Natural killer cell treated with Interleukin-12 subunit alpha and Interleukin-12 subunit beta and Interleukin-15 and Interleukin-18, amount 100 ng/mL, for 72 hours (primary cell): Measurements from ENCODE around the gene CRYBG3. TPM values are rescaled to one million over a fixed set of nuclear protein-coding genes. Genes with fewer than 3 reads are reported as not detected.

Source experiments
- ATAC-seq, 2 donors: fragments of 150-1000 bp; cut with Tn5 transposase in 1 of 2; sonication (Bioruptor Pico), chemical (Tn5 transposase) in 1 of 2; 2 replicates each; pipeline ENCODE4 v1.10.0; 2021
- DNase-seq: peaks from one replicate; pipeline ENCODE4 v3.0.0; 2022; ENCODE audit warnings: low spot score
- H3K27ac Mint-ChIP-seq, 2 donors: 1 replicate in 1 of 2; 2 replicates in 1 of 2; pipeline ENCODE4 v1.8.0; 2022; ENCODE audit warnings: mixed read lengths in 2 of 2, mild to moderate bottlenecking in 1 of 2, moderate library complexity in 1 of 2
- H3K27me3 Mint-ChIP-seq, 2 donors: 1 replicate in 1 of 2; 2 replicates in 1 of 2; pipeline ENCODE4 v1.8.0; 2022; ENCODE audit warnings: mixed read lengths in 2 of 2
- H3K36me3 Mint-ChIP-seq: one replicate; pipeline ENCODE4 v1.8.0; 2022; ENCODE audit warnings: mixed read lengths
- H3K4me1 Mint-ChIP-seq, 2 donors: 1 replicate in 1 of 2; 2 replicates in 1 of 2; pipeline ENCODE4 v1.8.0; 2022; ENCODE audit warnings: low read depth in 2 of 2, mixed read lengths in 2 of 2, mild to moderate bottlenecking in 1 of 2
- H3K4me3 Mint-ChIP-seq: one replicate; pipeline ENCODE4 v1.8.0; 2022; ENCODE audit warnings: mixed read lengths
- H3K9me3 Mint-ChIP-seq: 2 replicates; pipeline ENCODE4 v1.8.0; 2022; ENCODE audit warnings: mixed read lengths
- total RNA-seq, 2 donors: library from RNA; stranded (reverse); gene quantifications; one replicate each; pipeline ENCODE4 v1.2.3, GENCODE V29; 2022

CRYBG3 gene
- 1 to 10 TPM; 1.1 TPM for total RNA-seq

DNA sequence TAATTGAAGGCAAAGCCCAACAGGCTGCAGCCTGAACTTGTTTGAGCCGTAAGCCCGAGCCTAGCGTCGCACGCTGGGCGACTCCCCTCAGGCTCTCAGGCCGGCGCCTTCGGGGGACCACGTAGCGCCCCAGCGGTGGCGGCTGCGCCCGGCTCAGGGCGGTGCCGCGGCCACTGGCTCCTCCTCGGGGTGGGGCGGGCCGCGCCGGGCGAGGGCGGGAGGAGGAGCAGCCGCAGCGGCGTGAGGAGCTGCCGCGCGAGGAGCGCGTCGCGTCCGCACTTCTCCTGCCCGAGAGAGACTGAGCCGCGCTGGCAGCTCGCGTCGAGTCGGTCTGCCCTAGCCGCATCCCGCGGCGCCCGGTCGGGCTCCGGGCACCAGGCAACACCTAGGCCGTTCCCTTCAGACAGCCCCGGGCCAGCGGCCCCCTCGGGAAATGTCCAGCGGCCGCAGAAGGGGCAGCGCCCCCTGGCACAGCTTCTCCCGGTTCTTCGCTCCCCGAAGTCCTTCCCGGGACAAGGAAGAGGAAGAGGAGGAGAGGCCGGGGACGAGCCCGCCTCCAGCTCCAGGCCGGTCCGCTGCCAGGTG is at the start of gene CRYBG3:
Gene CRYBG3 (plus strand): TSS at position 238 of the 585 bp plus-strand sequence. CDS start 196 bp downstream, at position 434.
- ATAC-seq (peak; percentile 100), DNase-seq (peak; percentile 84)
- Mint-ChIP-seq H3K27ac (peak within 1 kb of the TSS; percentile 60 to 70), H3K27me3 (peaks cover 28 to 56% of the 10 kb centered on the region in 2 donors), H3K9me3 (no peaks in the 10 kb centered on the region), H3K4me1 (peaks cover 12 to 22% of the 10 kb centered on the region in 2 donors), H3K4me3 (peak within 1 kb of the TSS; percentile 95), H3K36me3 (no peaks in the 10 kb centered on the region)

DNA sequence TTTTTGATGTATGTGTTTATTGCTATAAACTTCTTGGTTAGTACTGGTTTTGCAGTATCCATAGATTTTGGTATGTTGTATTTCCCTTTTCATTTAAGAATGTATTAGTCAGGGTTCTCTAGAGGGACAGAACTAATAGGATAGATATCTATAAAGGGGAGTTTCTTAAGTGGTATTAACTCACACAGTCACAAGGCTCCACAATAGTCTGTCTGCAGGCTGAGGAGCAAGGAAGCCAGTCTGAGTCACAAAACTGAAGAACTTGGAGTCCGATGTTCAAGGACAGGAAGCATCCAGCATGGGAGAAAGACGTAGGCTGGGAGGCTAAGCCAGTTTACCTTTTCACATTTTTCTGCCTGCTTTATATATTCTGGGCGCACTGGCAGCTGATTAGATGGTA is 48.9 kb upstream of the CRYBG3 start:
- no peak overlapping the region for H3K4me3 Mint-ChIP-seq
- no peaks in the 10 kb centered on the region for H3K9me3 Mint-ChIP-seq
- ATAC-seq (no peak), DNase-seq (no peak)
- no peaks in the 10 kb centered on the region for H3K4me1 Mint-ChIP-seq
- no peak overlapping the region for H3K27ac Mint-ChIP-seq
- H3K27me3 Mint-ChIP-seq: no peaks in the 10 kb centered on the region
- peaks cover 12% of the 10 kb centered on the region for H3K36me3 Mint-ChIP-seq

DNA sequence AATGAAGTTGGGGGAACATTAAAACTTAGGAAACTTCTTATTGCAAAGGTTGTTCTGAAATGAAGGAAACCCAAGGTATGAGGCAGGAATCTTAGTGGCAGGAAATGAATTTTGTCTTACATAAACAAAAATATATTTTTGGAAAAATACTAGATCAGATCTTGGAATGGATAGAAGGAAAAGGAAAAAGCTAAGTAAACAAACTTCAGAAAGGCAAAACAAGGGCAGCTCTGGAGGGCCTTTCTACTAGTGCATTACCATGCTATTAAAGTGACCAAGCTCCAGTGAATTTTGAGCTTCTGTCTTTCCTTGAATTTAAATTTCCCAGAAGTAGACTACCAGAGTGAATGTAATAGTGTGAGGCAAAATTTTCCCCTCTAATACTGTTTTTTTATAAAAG is 43.7 kb upstream of the CRYBG3 start:
- Mint-ChIP-seq H3K27ac (no peak overlapping the region), H3K4me3 (no peak overlapping the region), H3K36me3 (no peaks in the 10 kb centered on the region), H3K9me3 (no peaks in the 10 kb centered on the region), H3K4me1 (no peaks in the 10 kb centered on the region), H3K27me3 (no peaks in the 10 kb centered on the region)
- DNase-seq (no peak), ATAC-seq (no peak)

DNA sequence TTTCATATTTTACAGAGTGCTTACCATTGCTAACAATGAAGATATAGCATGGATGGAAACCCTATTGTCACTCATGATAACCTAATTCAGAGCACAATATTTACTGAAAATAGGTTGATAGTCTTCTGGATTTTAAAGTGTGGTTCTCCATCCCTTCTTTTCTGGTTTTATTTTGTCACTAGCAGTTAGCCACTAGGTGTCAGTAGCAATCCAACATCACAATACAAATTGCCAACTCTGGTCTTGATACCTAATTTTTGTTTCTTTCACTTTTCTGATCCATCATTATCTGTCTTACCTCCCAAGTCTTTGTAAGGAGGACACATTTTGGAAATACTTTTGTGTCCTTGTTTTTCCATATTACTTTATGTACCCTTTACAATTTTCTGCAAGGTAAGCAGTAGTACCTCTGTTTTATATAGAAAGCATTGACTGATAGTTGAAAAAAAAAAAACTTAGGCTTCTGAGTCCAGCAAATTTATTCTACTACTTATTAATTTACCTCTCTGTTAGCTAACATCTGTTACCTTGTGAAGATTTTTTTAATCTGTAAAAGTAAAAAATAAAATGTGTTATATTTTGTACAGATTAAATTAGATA is 28.3 kb upstream of the CRYBG3 start:
- H3K4me3 Mint-ChIP-seq: no peak overlapping the region
- H3K4me1 Mint-ChIP-seq: no peaks in the 10 kb centered on the region
- DNase-seq (no peak), ATAC-seq (no peak)
- no peaks in the 10 kb centered on the region for H3K9me3 Mint-ChIP-seq
- no peak overlapping the region for H3K27ac Mint-ChIP-seq
- H3K27me3 Mint-ChIP-seq: no peaks in the 10 kb centered on the region
- H3K36me3 Mint-ChIP-seq: no peaks in the 10 kb centered on the region

DNA sequence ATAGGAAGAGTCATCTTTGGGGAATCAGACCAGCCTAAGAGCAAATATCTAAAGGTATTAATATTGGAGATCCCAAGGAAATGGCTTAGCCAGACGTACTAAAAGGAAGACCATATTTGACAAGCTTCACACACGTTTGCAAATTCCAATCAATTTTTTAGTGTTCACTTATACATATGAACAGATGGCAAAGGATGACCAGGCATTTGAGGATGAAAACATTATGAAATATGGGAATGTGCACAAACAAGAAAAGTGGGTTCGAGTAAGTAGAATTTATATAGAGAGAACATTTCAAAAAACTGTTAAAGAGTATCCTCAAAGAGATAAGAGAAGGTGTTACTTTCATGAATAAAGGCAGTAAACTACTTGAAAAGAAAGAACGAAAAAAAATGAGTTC is 25.9 kb upstream of the CRYBG3 start:
- Mint-ChIP-seq H3K9me3 (no peaks in the 10 kb centered on the region), H3K4me1 (no peaks in the 10 kb centered on the region), H3K27me3 (no peaks in the 10 kb centered on the region), H3K36me3 (no peaks in the 10 kb centered on the region), H3K27ac (no peak overlapping the region), H3K4me3 (no peak overlapping the region)
- DNase-seq: no peak
- ATAC-seq: no peak

DNA sequence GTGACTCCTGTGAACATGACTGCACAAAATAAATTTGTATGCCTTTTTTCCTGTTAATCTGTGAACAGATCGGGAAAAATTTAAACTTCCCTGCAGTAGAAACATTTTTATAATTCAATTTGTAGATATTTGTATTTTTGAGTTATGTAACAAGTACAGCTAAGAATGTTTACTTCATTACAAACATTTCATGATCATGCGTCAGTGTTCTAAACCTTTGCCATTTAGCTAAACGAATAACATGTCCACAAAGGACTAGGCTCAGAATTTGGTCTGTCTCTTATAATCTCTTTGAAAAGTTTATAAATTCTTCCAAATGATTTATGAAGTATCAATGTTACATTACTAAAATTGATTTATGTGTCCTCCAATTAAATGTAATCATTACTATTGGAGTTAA is 17.3 kb upstream of the CRYBG3 start:
- DNase-seq (no peak), ATAC-seq (no peak)
- Mint-ChIP-seq H3K27ac (no peak overlapping the region), H3K9me3 (no peaks in the 10 kb centered on the region), H3K4me3 (no peak overlapping the region), H3K4me1 (no peaks in the 10 kb centered on the region), H3K27me3 (peaks cover 11 to 22% of the 10 kb centered on the region in 2 donors), H3K36me3 (no peaks in the 10 kb centered on the region)

DNA sequence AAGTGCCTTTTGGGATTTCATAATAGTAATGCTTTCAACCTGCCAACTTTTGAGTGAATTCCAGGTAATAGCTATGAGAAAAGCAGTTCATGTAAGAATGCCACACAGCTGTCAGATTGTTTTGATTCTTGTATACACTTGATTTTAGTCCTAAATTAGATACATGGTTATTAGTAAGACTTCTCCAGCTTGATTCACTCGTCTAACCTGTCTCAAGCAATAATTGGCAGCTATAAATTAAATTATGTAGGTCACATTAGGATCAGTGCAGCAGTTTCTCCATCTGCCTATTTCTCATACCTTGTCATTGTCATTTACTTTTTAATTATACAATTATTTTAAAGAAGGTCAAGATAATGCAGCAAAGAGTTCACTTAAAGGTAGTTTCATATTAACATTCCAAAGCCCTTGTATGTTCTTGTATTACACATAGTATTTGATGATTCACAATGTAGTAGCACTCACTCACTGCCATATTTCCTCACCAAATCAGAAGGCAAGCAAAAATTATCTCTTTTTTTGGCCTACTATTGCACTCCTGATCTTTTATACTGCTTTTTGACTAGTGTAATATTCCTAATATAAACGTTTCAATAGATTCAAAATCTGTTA is 10.9 kb upstream of the CRYBG3 start:
- Mint-ChIP-seq H3K9me3 (no peaks in the 10 kb centered on the region), H3K27ac (no peak overlapping the region), H3K4me3 (no peak overlapping the region), H3K4me1 (no peaks in the 10 kb centered on the region), H3K27me3 (peaks cover 14 to 22% of the 10 kb centered on the region in 2 donors), H3K36me3 (no peaks in the 10 kb centered on the region)
- DNase-seq: no peak
- ATAC-seq: no peak

DNA sequence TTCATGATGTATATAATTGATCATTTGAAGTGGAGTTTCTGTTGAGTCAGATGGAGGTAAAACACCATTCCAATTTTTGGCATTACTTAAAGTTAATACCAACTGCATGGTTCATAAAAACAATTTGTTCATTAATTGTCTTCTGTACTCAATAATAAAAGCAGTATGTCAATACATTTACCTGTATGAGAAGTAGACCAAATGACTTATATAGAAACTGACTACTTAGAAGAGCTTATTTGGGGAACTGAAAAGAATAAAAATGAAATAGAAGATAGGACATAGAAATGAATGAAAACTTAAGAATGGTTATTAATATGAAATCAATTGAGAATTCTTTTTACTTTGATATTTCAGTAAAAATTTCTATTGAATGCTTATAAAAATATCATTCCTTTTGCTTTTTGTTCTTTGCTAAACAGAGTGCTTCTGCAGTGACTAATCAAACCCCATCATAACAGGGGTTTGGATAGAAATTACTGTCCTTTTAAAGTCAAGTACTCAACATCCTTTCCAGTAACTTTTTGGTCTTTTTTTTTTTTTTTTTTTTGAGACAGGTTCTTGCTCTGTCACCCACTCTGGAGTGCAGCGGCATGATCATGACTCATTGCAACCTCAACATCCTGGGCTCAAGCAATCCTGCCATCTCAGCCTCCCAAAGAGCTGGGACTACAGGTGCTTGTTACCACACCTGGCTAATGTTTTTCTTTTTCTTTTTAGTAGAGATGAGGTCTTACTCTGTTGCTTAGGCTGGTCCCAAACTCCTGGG is 6.5 kb upstream of the CRYBG3 start:
- ATAC-seq (peak; percentile 43 to 49), DNase-seq (no peak)
- H3K9me3 Mint-ChIP-seq: no peaks in the 10 kb centered on the region
- H3K4me1 Mint-ChIP-seq: no peaks in the 10 kb centered on the region
- H3K4me3 Mint-ChIP-seq: no peak overlapping the region
- H3K27ac Mint-ChIP-seq: no peak overlapping the region
- no peaks in the 10 kb centered on the region for H3K36me3 Mint-ChIP-seq
- H3K27me3 Mint-ChIP-seq: peaks cover 9 to 17% of the 10 kb centered on the region in 2 donors

DNA sequence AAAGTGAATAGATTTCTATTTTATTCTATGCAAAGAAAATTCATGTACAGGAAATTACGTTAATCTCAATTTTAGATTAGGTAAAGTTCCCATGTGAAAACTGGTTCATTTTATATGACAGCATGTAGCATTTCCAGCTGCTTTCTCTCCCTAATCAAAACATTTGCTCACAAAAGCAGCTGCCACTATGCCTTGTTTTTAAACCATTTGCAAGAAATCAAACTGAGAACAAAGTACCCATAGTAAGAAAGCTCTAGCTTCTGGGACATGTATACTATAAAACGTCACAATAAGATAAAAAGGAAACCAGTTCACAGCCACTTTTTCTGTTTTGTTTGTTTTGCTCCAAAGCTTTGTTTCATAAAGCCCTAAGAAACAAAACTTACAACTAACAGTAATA is 5.0 kb upstream of the CRYBG3 start:
- Mint-ChIP-seq H3K9me3 (no peaks in the 10 kb centered on the region), H3K27me3 (peaks cover 11 to 26% of the 10 kb centered on the region in 2 donors), H3K4me1 (peaks cover 3 to 10% of the 10 kb centered on the region in 2 donors), H3K4me3 (no peak overlapping the region), H3K36me3 (no peaks in the 10 kb centered on the region), H3K27ac (no peak overlapping the region)
- DNase-seq (no peak), ATAC-seq (no peak)

DNA sequence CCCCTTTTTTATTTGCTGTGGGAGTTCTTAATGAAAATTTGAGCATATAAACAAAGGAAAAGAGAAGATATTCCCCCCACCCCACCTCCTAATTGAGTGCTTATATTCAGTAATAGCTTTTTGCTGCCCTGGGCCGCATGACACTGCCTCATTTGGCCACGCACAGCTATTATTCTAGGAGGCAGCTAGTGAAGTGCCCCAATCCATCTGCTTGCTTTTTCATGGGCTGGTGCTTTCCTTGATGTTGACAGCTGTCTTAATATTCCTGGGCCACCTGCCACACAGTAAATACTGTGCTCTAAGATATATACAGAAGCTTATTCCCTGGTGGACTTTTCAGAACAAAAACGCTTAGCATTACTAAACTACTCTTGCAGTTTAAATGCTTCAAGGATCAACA is 3.8 kb upstream of the CRYBG3 start:
- DNase-seq (no peak), ATAC-seq (no peak)
- no peaks in the 10 kb centered on the region for H3K9me3 Mint-ChIP-seq
- no peak overlapping the region for H3K4me3 Mint-ChIP-seq
- peaks cover 10 to 18% of the 10 kb centered on the region in 2 donors for H3K4me1 Mint-ChIP-seq
- H3K36me3 Mint-ChIP-seq: no peaks in the 10 kb centered on the region
- peaks cover 18 to 35% of the 10 kb centered on the region in 2 donors for H3K27me3 Mint-ChIP-seq
- H3K27ac Mint-ChIP-seq: no peak overlapping the region

DNA sequence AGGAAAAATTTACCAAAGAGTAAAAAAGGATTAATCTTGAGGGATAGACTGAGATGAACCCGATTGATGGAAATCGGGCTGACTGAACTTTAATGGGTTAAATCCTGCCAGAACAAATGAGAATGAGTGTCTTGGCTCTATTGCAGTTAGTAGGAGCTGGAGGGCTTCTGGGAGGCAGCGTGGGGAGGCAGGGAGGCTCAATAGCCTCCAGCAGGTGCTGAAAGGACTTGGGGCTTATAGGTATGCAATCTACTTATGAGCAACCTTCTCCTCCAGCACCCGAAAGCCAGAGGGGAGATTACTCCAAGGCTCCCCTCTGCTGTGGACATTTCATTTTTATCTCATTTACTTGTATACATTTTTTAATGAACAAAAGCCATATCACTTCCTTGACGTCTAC is 1.0 kb upstream of the CRYBG3 start:
- no peak for ATAC-seq
- DNase-seq: no peak
- no peak overlapping the region for H3K27ac Mint-ChIP-seq
- peak overlapping the region; percentile 95 for H3K4me3 Mint-ChIP-seq
- H3K4me1 Mint-ChIP-seq: peaks cover 12 to 22% of the 10 kb centered on the region in 2 donors
- H3K27me3 Mint-ChIP-seq: peaks cover 32 to 60% of the 10 kb centered on the region in 2 donors
- H3K9me3 Mint-ChIP-seq: no peaks in the 10 kb centered on the region
- no peaks in the 10 kb centered on the region for H3K36me3 Mint-ChIP-seq

DNA sequence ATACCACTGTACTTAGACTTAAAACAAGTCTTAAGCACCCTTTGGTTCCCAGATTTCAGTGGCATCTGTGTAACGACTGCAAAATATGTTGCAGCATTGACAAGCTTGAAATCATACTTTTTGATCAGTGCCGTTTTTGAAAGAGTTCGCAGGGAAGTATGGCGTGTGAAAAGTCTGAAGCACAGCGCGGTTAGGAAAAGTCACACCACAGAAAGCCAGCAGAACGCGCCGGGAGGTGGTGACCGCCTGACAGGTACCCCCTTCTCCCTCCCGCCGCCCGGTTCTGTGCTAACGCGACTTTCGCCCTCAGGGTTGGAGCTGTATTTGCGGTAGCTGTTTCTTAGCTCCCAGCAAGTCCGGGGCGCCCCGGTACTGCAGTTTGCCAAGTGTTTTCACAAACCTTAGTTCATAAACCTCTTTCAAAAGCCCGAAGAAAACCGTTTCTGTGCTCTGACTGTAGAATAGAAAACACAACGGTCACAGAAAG is 481 bp upstream of the CRYBG3 start:
- H3K27ac Mint-ChIP-seq: no peak overlapping the region
- no peaks in the 10 kb centered on the region for H3K36me3 Mint-ChIP-seq
- DNase-seq (peak; percentile 64), ATAC-seq (peak; percentile 46 to 61)
- peaks cover 12 to 22% of the 10 kb centered on the region in 2 donors for H3K4me1 Mint-ChIP-seq
- no peaks in the 10 kb centered on the region for H3K9me3 Mint-ChIP-seq
- H3K27me3 Mint-ChIP-seq: peaks cover 30 to 60% of the 10 kb centered on the region in 2 donors
- peak overlapping the region; percentile 95 for H3K4me3 Mint-ChIP-seq

DNA sequence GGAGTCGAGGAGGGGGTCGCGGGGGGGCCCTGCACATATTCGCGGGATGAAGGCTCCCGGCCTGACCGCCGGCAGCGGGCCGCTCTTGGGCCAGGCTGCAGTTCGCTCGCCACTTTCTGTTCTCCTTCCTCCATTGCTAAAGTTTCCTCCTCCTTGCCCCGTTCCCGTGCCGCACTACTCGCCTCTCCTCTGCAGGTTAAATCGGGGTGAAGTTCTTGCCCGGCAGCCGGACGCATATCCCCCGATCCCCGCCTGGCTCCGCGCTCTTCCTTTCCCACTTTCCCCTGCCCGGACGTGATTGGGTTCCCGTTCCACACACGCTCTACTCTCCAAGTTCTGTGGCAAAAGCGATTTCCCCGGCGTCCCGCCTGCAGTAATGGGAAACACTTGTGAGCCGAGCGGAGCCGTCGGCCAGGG is 556 bp downstream of the CRYBG3 start:
- H3K9me3 Mint-ChIP-seq: no peaks in the 10 kb centered on the region
- no peaks in the 10 kb centered on the region for H3K36me3 Mint-ChIP-seq
- peaks cover 12 to 22% of the 10 kb centered on the region in 2 donors for H3K4me1 Mint-ChIP-seq
- H3K27me3 Mint-ChIP-seq: peaks cover 27 to 54% of the 10 kb centered on the region in 2 donors
- peak overlapping the region; percentile 95 for H3K4me3 Mint-ChIP-seq
- no peak for DNase-seq
- ATAC-seq: peak in 1 of 2 donors; percentile 21
- peak overlapping the region; percentile 60 to 70 for H3K27ac Mint-ChIP-seq
